Cardiac muscle cell (in vitro differentiated cells and primary cell): Measurements from ENCODE around the gene NES. TPM values are rescaled to one million over a fixed set of nuclear protein-coding genes. Genes with fewer than 3 reads are reported as not detected.

Experiments used
- DNase-seq, 2 donors: peaks; one replicate each; pipeline versions ENCODE4 v3.0.0 to v3.0.0-alpha.2; 2010 to 2017; ENCODE audit warnings: low read depth in 1 of 2, low spot score in 1 of 2
- H3K27ac ChIP-seq: fragments of 200-600 bp; sonication (generic); 2 replicates; pipeline ENCODE4 v1.5.1; 2016
- H3K27me3 ChIP-seq: fragments of 200-600 bp; sonication (generic); 2 replicates; pipeline ENCODE4 v1.6.0; 2016; ENCODE audit warnings: control low read depth
- H3K36me3 ChIP-seq: fragments of 200-600 bp; sonication (generic); 2 replicates; pipeline ENCODE4 v1.5.1; 2016; ENCODE audit warnings: control low read depth
- H3K4me1 ChIP-seq: fragments of 200-600 bp; sonication (generic); 2 replicates; pipeline ENCODE4 v1.8.1; 2017; ENCODE audit warnings: low read depth, mild to moderate bottlenecking, mixed run types
- H3K4me3 ChIP-seq: fragments of 200-600 bp; sonication (generic); 2 replicates; pipeline ENCODE4 v1.5.1; 2016; ENCODE audit warnings: mild to moderate bottlenecking
- H3K9me3 ChIP-seq: fragments of 200-600 bp; sonication (generic); 2 replicates; pipeline ENCODE4 v1.5.1; 2017; ENCODE audit warnings: low read depth, mild to moderate bottlenecking, control low read depth
- polyA plus RNA-seq: library from polyadenylated mRNA; unstranded; fragments of >200 nt; fragmentation: Nextera tagmentation; extraction: Ambion mirVana; gene quantifications from 2 replicates; pipeline ENCODE4 v1.2.1, GENCODE V29; 2016
- total RNA-seq: library from RNA; depleted of rRNA; stranded (reverse); fragments of >200 nt; gene quantifications from 2 replicates; pipeline ENCODE4 v1.2.3, GENCODE V29; 2016
- TF ChIP-seq, protein P1 (sequence below): IDR thresholded peaks from 2 replicates; pipeline ENCODE4 v1.5.1; 2012; ENCODE audit warnings: low read depth, mild to moderate bottlenecking, low read length

Gene NES
- total and polyA plus RNA-seq, 2 experiments from 2014 or later: 86.5 to 391 TPM

DNA sequence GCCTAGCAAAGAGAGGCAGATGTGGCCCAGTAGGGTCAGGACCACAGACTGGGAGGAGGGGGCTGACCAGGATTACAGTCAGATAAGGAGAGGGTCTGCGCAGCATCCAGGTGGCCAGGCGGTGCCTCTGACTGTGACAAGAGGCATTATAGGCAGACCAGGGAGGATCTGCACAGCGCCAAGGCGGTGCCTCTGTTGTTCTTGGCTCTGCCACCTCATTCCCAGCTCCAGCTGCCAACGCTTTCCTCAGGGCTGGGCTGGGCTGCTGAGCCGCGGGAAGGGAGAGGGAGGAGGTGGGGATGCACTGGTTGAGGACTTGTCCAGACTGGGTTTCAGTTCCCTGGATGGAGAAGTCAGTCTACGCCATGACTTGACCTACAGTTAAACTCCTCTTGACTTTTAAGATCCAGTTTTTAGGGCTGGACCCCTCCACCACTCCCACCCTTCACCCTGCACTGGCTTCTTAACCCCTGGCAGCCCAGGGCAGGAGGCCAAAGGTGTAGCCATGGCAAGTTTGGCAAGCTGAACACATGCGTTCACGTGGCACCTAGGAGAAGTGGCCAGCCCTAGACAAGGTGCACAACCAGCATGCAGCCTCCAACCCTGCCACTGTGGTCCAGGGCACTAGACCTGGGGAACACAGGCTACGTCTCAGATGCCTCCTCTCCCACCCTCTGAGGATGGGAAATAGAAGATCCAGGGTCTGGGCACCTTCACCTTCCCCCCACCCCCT lies 32.7 kb upstream of the NES start:
- peak in 1 of 2 donors; percentile 78 for DNase-seq

DNA sequence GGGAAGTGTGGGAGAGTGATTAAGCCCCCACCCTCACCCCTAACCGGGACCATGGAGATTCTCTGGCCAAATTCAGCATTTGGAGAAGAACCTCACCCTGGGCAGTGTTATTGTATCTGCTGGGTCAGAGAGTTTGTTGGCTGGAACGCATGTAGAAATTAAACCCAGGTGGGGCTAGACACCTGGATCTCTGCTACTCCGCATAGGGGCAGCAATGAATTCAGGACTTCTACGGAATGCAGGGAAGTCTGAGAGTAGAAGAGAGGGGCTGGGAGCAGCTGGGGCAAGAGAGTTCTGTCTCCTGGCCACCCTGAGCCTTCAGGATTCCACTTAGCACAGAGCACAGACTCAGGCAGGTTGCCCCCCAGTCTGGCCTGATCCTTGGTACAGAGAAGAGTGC lies 31.8 kb upstream of the NES start:
- no peak overlapping the region for H3K4me3 ChIP-seq
- DNase-seq: no peak

More for the DNA sequence above, 32.7 kb upstream of the NES start:
- Histone ChIP-seq H3K27ac (peak overlapping the region; percentile 86), H3K4me1 (peaks cover 69% of the 10 kb centered on the region), H3K36me3 (no peaks in the 10 kb centered on the region), H3K9me3 (no peaks in the 10 kb centered on the region), H3K27me3 (no peaks in the 10 kb centered on the region), H3K4me3 (no peak overlapping the region)
- TF ChIP-seq, protein P1, sequence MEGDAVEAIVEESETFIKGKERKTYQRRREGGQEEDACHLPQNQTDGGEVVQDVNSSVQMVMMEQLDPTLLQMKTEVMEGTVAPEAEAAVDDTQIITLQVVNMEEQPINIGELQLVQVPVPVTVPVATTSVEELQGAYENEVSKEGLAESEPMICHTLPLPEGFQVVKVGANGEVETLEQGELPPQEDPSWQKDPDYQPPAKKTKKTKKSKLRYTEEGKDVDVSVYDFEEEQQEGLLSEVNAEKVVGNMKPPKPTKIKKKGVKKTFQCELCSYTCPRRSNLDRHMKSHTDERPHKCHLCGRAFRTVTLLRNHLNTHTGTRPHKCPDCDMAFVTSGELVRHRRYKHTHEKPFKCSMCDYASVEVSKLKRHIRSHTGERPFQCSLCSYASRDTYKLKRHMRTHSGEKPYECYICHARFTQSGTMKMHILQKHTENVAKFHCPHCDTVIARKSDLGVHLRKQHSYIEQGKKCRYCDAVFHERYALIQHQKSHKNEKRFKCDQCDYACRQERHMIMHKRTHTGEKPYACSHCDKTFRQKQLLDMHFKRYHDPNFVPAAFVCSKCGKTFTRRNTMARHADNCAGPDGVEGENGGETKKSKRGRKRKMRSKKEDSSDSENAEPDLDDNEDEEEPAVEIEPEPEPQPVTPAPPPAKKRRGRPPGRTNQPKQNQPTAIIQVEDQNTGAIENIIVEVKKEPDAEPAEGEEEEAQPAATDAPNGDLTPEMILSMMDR: no peak

DNA sequence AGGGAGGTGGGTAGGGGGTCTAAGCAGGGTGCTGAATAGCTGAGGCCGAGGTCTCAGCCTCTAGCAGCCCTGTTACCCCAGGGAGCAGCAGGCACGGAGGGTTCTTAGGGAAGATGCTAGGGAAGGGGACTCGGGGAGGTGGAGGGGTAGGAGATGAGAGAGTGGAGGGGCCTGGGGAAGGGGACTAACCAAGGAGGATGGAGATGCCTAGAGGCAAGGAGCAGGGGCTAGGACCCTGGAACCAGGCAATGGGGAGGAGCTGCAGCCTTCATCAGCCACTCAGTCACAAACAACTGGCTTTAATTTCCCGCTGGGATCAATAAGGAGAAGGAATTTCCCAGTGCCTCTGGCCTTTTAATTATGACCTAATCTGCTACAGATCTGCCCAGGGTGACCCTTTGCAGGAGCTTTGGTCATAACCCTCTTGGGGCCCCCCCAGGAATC lies 31.0 kb upstream of the NES start:
- no peaks in the 10 kb centered on the region for H3K9me3 ChIP-seq
- no peaks in the 10 kb centered on the region for H3K27me3 ChIP-seq
- H3K4me1 ChIP-seq: peaks cover 73% of the 10 kb centered on the region
- no peaks in the 10 kb centered on the region for H3K36me3 ChIP-seq
- no peak overlapping the region for H3K4me3 ChIP-seq
- no peak for DNase-seq
- H3K27ac ChIP-seq: no peak overlapping the region
- TF ChIP-seq, protein P1: no peak

More for the DNA sequence above, 31.8 kb upstream of the NES start:
- H3K36me3 ChIP-seq: no peaks in the 10 kb centered on the region
- peaks cover 66% of the 10 kb centered on the region for H3K4me1 ChIP-seq
- TF ChIP-seq, protein P1: no peak
- H3K9me3 ChIP-seq: no peaks in the 10 kb centered on the region
- H3K27ac ChIP-seq: peak overlapping the region; percentile 86
- no peaks in the 10 kb centered on the region for H3K27me3 ChIP-seq

DNA sequence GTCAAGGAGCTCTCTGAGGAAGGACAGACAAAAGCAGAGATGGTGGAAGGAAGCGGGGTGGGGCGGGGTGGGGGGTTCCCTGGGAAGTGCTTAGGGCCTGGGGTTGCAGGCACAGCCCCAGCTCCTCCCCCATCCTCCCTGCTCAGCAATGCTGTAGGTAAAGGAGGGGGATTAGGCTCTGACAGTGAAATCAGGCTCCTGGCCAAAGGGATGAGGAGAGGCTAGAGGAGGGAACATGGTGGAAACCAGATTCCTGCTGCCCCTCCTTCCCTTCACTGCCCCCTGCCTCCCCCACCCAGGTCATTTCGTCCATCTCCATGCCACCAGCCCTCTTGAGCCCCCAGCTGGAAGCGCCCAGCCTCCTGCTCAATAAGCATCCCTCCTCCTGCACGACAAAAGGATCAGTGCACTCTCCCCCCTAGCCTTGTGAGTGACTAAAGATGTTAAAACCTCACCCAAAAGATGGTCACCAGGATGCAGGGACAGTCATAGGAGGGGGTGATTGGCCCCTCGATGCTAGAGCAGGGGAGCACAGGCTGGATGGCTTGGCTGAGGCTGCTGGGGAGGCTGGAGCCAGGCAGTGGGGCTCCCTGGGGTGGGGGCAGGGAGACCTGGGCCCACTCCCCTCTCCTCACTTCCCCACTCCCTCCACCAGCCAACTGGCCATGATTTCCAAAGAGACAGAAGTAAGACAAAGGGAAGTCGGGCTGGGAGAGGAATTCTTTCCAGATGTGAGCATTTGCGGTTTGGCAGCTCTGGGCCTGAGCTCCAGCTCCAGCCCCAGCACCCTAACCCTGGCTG lies 30.4 kb upstream of the NES start:
- Histone ChIP-seq H3K9me3 (no peaks in the 10 kb centered on the region), H3K4me3 (no peak overlapping the region), H3K27me3 (no peaks in the 10 kb centered on the region), H3K27ac (no peak overlapping the region), H3K4me1 (peaks cover 68% of the 10 kb centered on the region), H3K36me3 (no peaks in the 10 kb centered on the region)
- peak in 1 of 2 donors; percentile 71 for DNase-seq
- TF ChIP-seq, protein P1: no peak

DNA sequence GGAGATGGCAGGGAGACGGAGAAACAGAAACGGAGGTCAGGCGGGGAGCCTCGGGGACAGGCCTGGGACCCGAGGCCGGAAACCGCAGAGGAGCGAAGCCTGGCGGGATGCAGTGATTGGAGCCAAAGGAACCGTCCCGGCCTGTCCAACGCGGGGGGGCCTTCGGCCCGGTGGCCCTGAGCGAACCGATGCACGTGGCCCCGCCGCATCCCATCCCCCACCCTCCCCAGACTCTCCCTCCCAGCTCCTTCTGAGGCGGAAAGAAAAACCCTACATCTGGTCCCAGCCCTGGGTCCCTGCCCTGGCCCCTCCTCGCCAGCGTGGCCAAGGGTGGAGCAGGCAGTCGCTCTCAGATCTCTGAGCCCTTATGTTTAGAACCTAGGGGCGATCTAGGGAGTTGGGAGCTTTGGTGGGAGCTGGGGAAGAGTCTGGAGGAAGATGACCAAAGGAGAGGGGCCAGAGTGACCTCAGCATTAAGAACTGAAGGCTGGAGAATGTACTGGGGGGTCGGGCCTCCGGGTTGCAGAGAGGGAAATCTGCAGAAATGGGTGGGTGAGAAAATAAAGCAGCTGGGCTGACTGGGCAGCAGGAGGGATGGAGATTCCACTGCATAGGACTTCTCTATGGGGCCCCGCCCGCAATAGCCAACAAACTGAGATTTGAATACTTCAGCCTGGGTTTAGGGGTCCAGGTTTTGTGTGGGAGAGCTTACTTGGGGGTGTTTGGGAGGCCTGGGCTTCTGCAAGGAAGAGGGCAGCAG lies 29.6 kb upstream of the NES start:
- DNase-seq: peak; percentile 59 to 83
- no peaks in the 10 kb centered on the region for H3K27me3 ChIP-seq
- H3K36me3 ChIP-seq: no peaks in the 10 kb centered on the region
- peak overlapping the region; percentile 77 for H3K4me3 ChIP-seq
- no peaks in the 10 kb centered on the region for H3K9me3 ChIP-seq
- peak overlapping the region; percentile 68 for H3K27ac ChIP-seq
- H3K4me1 ChIP-seq: peaks cover 60% of the 10 kb centered on the region
- TF ChIP-seq, protein P1: no peak
